Activated CD8-positive, alpha-beta T cell treated with anti-CD3 and anti-CD28 coated beads for 36 hours (primary cell): ENCODE measurements around the gene NMNAT3. TPM values are rescaled to one million over a fixed set of nuclear protein-coding genes. Genes with fewer than 3 reads are reported as not detected.

Experiments
- ATAC-seq: fragments of 200-7000 bp; cut with Tn5 transposase; one replicate; pipeline ENCODE4 v1.10.0; 2021; ENCODE audit warnings: mild to moderate bottlenecking, moderate library complexity
- CTCF ChIA-PET: fragments of 350-600 bp; sonication (Branson Sonifier 250); formaldehyde crosslinking; loops from one replicate; lab custom pipeline; 2021; ENCODE audit warnings: antibody characterized with exemption; lab: Charles Lee
- POLR2A ChIA-PET: fragments of 350-600 bp; sonication (Branson Sonifier 250); formaldehyde crosslinking; loops from one replicate; lab custom pipeline; 2021; ENCODE audit warnings: antibody characterized with exemption; lab: Charles Lee
- DNase-seq: peaks from one replicate; pipeline ENCODE4 v3.0.0-alpha.2; 2020
- H3K27ac Mint-ChIP-seq: one replicate; pipeline ENCODE4 v1.8.0; 2021; ENCODE audit warnings: mild to moderate bottlenecking, mixed read lengths
- H3K27me3 Mint-ChIP-seq: one replicate; pipeline ENCODE4 v1.8.0; 2021; ENCODE audit warnings: mixed read lengths
- H3K36me3 Mint-ChIP-seq: one replicate; pipeline ENCODE4 v1.8.0; 2021; ENCODE audit warnings: low read depth, mixed read lengths
- H3K4me1 Mint-ChIP-seq: one replicate; pipeline ENCODE4 v1.8.0; 2021; ENCODE audit warnings: low read depth, mixed read lengths
- H3K4me3 Mint-ChIP-seq: one replicate; pipeline ENCODE4 v1.8.0; 2021; ENCODE audit warnings: mild to moderate bottlenecking, moderate library complexity, mixed read lengths
- H3K9me3 Mint-ChIP-seq: one replicate; pipeline ENCODE4 v1.8.0; 2021; ENCODE audit warnings: mixed read lengths
- CTCF ChIP-seq: fragments of 200-600 bp; IDR thresholded peaks from one replicate; pipeline ENCODE4 v1.8.0; 2022; ENCODE audit warnings: antibody characterized with exemption, mild to moderate bottlenecking
- intact Hi-C: fragments of 100-400 bp; cut with micrococcal nuclease; formaldehyde crosslinking; loops from one replicate; pipeline ENCODE4 v1.10.0; 2022
- total RNA-seq, 2 experiments: library from RNA; stranded (reverse); gene quantifications; one replicate each; pipeline ENCODE4 v1.2.3, GENCODE V29; 2021

NMNAT3 gene
- total RNA-seq, 2 experiments from 2014 or later = 4.3 to 4.5 TPM

- Mint-ChIP-seq H3K36me3 (no peaks in the 10 kb centered on the region), H3K27me3 (peaks cover 6% of the 10 kb centered on the region), H3K4me3 (no peak overlapping the region), H3K9me3 (no peaks in the 10 kb centered on the region), H3K4me1 (peaks cover 7% of the 10 kb centered on the region), H3K27ac (no peak overlapping the region)
- ATAC-seq (no peak), DNase-seq (no peak)
- CTCF ChIA-PET = interaction anchor here (1.7 kb wide), 1 partner anchor 70 kb away, joined by 4 read pairs; no protein-coding TSS in a partner anchor
- POLR2A ChIA-PET = no interaction called here
- intact Hi-C loops = no loop called here
- TF ChIP-seq CTCF = no peak
These were observed 1.7 kb downstream of the NMNAT3 start for GRCh38 chr3:139676108-139676507.

- ChIA-PET POLR2A (no interaction called here), CTCF (no interaction called here)
- DNase-seq = no peak
- no peak for TF ChIP-seq CTCF
- no peak overlapping the region for H3K27ac Mint-ChIP-seq
- ATAC-seq = no peak
- no peak overlapping the region for H3K4me3 Mint-ChIP-seq
- no peaks in the 10 kb centered on the region for H3K9me3 Mint-ChIP-seq
- intact Hi-C loops = no loop called here
- H3K36me3 Mint-ChIP-seq = no peaks in the 10 kb centered on the region
- H3K4me1 Mint-ChIP-seq = peaks cover 7% of the 10 kb centered on the region
- peaks cover 3% of the 10 kb centered on the region for H3K27me3 Mint-ChIP-seq
These were observed 2.4 kb downstream of the NMNAT3 start for GRCh38 chr3:139675327-139675726.

DNA sequence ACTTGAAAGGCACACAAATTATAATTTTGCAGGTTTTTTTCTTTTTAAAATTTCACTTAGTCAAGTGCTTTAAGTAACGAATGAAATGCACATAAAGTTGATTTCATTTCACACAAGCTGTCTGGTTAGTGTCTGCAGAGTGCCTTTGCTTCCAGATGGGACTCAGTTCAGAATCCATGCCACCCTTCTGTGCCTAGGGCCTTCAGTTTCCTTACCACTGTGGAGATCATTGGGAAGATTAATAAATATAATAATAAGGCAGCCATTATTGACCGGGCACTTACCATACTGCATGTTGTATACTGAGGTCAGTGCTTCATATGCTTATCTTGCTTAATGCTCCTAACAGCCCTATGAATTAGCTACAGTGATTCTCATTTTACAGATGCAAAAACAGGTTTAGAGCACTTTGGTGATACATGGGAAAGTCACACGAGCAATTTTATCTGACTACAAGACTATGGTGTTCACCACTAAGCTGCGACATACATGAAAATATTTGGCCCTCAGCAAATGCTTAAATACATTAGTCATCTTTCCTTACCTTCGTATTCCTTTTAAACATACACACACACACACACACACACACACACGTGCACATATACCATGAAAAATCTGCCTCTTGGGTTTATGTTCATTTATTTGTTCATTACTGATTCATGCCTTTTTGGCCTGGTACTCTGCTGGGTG, 3.1 kb downstream of the NMNAT3 start:
- no peak for DNase-seq
- Mint-ChIP-seq H3K4me1 (peaks cover 7% of the 10 kb centered on the region), H3K36me3 (no peaks in the 10 kb centered on the region), H3K9me3 (no peaks in the 10 kb centered on the region), H3K4me3 (no peak overlapping the region), H3K27ac (no peak overlapping the region), H3K27me3 (peaks cover 3% of the 10 kb centered on the region)
- ChIA-PET CTCF (interaction anchor here (1.2 kb wide), 1 partner anchor 24 kb away, joined by 3 read pairs; no protein-coding TSS in a partner anchor), POLR2A (no interaction called here)
- intact Hi-C loops = no loop called here
- no peak for ATAC-seq
- no peak for TF ChIP-seq CTCF

- no peak for TF ChIP-seq CTCF
- ATAC-seq (no peak), DNase-seq (no peak)
- Mint-ChIP-seq H3K4me3 (no peak overlapping the region), H3K4me1 (peaks cover 5% of the 10 kb centered on the region), H3K9me3 (no peaks in the 10 kb centered on the region), H3K36me3 (no peaks in the 10 kb centered on the region), H3K27me3 (no peaks in the 10 kb centered on the region), H3K27ac (no peak overlapping the region)
- intact Hi-C loops = no loop called here
- CTCF ChIA-PET = no interaction called here
- POLR2A ChIA-PET = no interaction called here
These were observed 4.9 kb downstream of the NMNAT3 start for GRCh38 chr3:139672884-139673283.

DNA sequence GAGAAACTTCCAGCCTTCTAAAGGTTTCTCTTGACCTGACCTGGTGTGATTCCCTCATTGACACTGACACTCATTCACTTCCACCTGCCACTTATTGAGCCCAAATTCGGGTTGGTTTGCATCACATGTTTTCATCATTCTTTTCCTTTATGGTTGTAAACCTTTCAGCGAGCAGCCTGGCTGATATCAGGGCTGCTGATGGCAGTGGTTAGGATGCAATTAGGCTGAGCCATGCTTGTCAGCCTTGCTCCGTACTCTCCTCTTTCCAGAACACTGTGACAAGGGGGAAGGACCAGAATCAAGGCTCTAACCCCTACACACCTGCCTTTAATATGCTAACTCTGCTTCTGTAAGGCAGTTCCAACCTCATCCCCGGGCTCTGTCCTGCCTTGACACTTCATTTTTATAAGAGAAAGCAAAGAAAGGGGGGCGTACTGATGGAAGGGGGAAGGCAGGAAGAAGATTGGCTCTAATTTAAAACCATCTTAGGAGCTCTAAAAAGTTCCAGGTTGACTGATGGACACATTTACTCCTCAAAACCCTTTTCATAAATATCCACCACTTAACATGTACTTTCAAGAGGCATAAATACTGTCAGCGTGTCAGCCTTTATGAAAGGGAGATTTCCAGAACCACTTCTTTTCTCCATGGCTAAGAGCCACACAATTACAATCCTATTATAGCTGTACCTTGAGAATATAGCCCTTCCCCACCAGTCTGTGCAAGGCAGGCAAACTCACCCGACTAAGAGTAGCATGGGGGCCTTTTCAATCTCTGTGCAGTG, 5.7 kb downstream of the NMNAT3 start:
- no peak for ATAC-seq
- Mint-ChIP-seq H3K9me3 (no peaks in the 10 kb centered on the region), H3K27ac (no peak overlapping the region), H3K4me3 (no peak overlapping the region), H3K27me3 (no peaks in the 10 kb centered on the region), H3K4me1 (peaks cover 4% of the 10 kb centered on the region), H3K36me3 (no peaks in the 10 kb centered on the region)
- ChIA-PET CTCF (no interaction called here), POLR2A (no interaction called here)
- intact Hi-C loops = no loop called here
- DNase-seq = no peak
- no peak for TF ChIP-seq CTCF
